ENCODE measurements around the gene GLB1L.

- TF ChIP-seq, protein P1, sequence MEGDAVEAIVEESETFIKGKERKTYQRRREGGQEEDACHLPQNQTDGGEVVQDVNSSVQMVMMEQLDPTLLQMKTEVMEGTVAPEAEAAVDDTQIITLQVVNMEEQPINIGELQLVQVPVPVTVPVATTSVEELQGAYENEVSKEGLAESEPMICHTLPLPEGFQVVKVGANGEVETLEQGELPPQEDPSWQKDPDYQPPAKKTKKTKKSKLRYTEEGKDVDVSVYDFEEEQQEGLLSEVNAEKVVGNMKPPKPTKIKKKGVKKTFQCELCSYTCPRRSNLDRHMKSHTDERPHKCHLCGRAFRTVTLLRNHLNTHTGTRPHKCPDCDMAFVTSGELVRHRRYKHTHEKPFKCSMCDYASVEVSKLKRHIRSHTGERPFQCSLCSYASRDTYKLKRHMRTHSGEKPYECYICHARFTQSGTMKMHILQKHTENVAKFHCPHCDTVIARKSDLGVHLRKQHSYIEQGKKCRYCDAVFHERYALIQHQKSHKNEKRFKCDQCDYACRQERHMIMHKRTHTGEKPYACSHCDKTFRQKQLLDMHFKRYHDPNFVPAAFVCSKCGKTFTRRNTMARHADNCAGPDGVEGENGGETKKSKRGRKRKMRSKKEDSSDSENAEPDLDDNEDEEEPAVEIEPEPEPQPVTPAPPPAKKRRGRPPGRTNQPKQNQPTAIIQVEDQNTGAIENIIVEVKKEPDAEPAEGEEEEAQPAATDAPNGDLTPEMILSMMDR (IDR thresholded peaks at IDR 0.05), result no peak
- no peak for TF ChIP-seq POLR2A (IDR thresholded peaks at IDR 0.05)
Measured at GRCh38 chr2:219215871-219216534, 29.2 kb downstream of the GLB1L start.
